IMR-90 (cell line): ENCODE data around the gene RAB43. TPM values are rescaled to one million over a fixed set of nuclear protein-coding genes. Genes with fewer than 3 reads are reported as not detected.

ENCODE experiments used
- ATAC-seq: fragments of 200-7000 bp; cut with Tn5 transposase; 2 replicates; pipeline ENCODE4 v1.9.1; 2020; ENCODE audit warnings: low read depth, mild to moderate bottlenecking, moderate library complexity
- BruUV-seq: library from RNA; stranded (reverse); fragments of 400-500 nt; replicated peaks from 2 replicates; lab custom pipeline; 2021; lab: Mats Ljungman, UMichigan
- CTCF ChIA-PET: fragments of 300-600 bp; formaldehyde crosslinking; extraction: SDS; loops from one replicate; lab custom pipeline; 2021; ENCODE audit warnings: antibody characterized with exemption; lab: Yijun Ruan, JAX
- POLR2A ChIA-PET: fragments of 300-600 bp; sonication (Branson Sonifier 250); formaldehyde crosslinking; loops from one replicate; lab custom pipeline; 2022; ENCODE audit warnings: antibody characterized with exemption; ENCODE audit not compliant: unreplicated experiment; lab: Charles Lee
- DNase-seq: peaks from one replicate; pipeline ENCODE4 v3.0.0; 2013
- H2AFZ ChIP-seq: replicated peaks from 2 replicates; pipeline ENCODE3; 2013; ENCODE audit warnings: low read length, mild to moderate bottlenecking; ENCODE audit not compliant: poor library complexity
- H2AK5ac ChIP-seq: 2 replicates; pipeline ENCODE4 v1.6.1; 2013; ENCODE audit warnings: low read depth, low read length, inconsistent platforms
- H2AK9ac ChIP-seq: replicated peaks from 2 replicates; pipeline ENCODE3; 2013; ENCODE audit warnings: mild to moderate bottlenecking, low read depth, low read length, moderate library complexity; ENCODE audit not compliant: poor library complexity
- H2BK120ac ChIP-seq: 2 replicates; pipeline ENCODE4 v1.6.1; 2013; ENCODE audit warnings: low read depth, low read length, inconsistent platforms
- H2BK15ac ChIP-seq: 3 replicates; pipeline ENCODE4 v1.6.1; 2013; ENCODE audit warnings: low read depth, low read length, inconsistent platforms
- H2BK20ac ChIP-seq: 2 replicates; pipeline ENCODE4 v1.6.1; 2013; ENCODE audit warnings: low read depth, mild to moderate bottlenecking, inconsistent platforms, low read length, moderate library complexity
- H2BK5ac ChIP-seq: 2 replicates; pipeline ENCODE4 v1.6.1; 2013; ENCODE audit warnings: mild to moderate bottlenecking, low read depth, low read length, inconsistent platforms; ENCODE audit not compliant: poor library complexity, severe bottlenecking
- H3K14ac ChIP-seq: replicated peaks from 2 replicates; pipeline ENCODE4 v1.6.1; 2013; ENCODE audit warnings: low read depth, low read length, inconsistent platforms
- H3K18ac ChIP-seq: 2 replicates; pipeline ENCODE4 v1.6.1; 2013; ENCODE audit warnings: low read depth, low read length, control low read depth
- H3K23ac ChIP-seq: 2 replicates; pipeline ENCODE4 v1.6.1; 2013; ENCODE audit warnings: low read depth, low read length, inconsistent platforms
- H3K27ac ChIP-seq: 2 replicates; pipeline ENCODE4 v1.5.1; 2013; ENCODE audit warnings: mild to moderate bottlenecking, control low read depth, low read length; ENCODE audit not compliant: insufficient read depth
- H3K27me3 ChIP-seq: 2 replicates; pipeline ENCODE4 v1.6.1; 2013; ENCODE audit warnings: low read length; ENCODE audit not compliant: control insufficient read depth, insufficient read depth
- H3K36me3 ChIP-seq: 2 replicates; pipeline ENCODE4 v1.6.1; 2013; ENCODE audit warnings: low read length, mixed read lengths; ENCODE audit not compliant: control insufficient read depth, insufficient read depth
- H3K4ac ChIP-seq: 2 replicates; pipeline ENCODE4 v1.6.1; 2013; ENCODE audit warnings: low read depth, low read length, inconsistent platforms
- H3K4me1 ChIP-seq: 2 replicates; pipeline ENCODE4 v1.6.1; 2013; ENCODE audit warnings: low read length, mixed read lengths; ENCODE audit not compliant: control insufficient read depth, insufficient read depth
- H3K4me2 ChIP-seq: 2 replicates; pipeline ENCODE4 v1.6.1; 2013; ENCODE audit warnings: low read depth, mild to moderate bottlenecking, control low read depth, low read length, moderate library complexity
- H3K4me3 ChIP-seq: 2 replicates; pipeline ENCODE4 v1.5.1; 2013; ENCODE audit warnings: low read depth, mild to moderate bottlenecking, control low read depth, low read length, moderate library complexity; ENCODE audit not compliant: insufficient read depth
- H3K56ac ChIP-seq: 2 replicates; pipeline ENCODE4 v1.6.1; 2013; ENCODE audit warnings: low read length, inconsistent platforms; ENCODE audit not compliant: insufficient read depth; ENCODE audit errors: extremely low read depth
- H3K79me1 ChIP-seq, 2 experiments: 2 replicates each; pipeline ENCODE4 v1.6.1; 2013; ENCODE audit warnings: low read length in 2 of 2, inconsistent platforms in 1 of 2, low read depth in 1 of 2
- H3K9ac ChIP-seq: 2 replicates; pipeline ENCODE4 v1.6.1; 2013; ENCODE audit warnings: low read depth, low read length, control low read depth
- H3K9me1 ChIP-seq: 2 replicates; pipeline ENCODE4 v1.6.1; 2013; ENCODE audit warnings: low read length, inconsistent platforms; ENCODE audit not compliant: insufficient read depth
- H3K9me3 ChIP-seq: 2 replicates; pipeline ENCODE4 v1.6.1; 2013; ENCODE audit warnings: low read length; ENCODE audit not compliant: control insufficient read depth, insufficient read depth
- H4K20me1 ChIP-seq: 2 replicates; pipeline ENCODE4 v1.6.1; 2013; ENCODE audit warnings: low read length, inconsistent platforms; ENCODE audit not compliant: insufficient read depth
- H4K5ac ChIP-seq: 2 replicates; pipeline ENCODE4 v1.6.1; 2013; ENCODE audit warnings: mild to moderate bottlenecking, low read depth, low read length, control low read depth
- H4K8ac ChIP-seq, 2 experiments: 2 replicates each; pipeline ENCODE4 v1.6.1; 2013; ENCODE audit warnings: low read depth in 2 of 2, low read length in 2 of 2, control low read depth in 1 of 2, inconsistent platforms in 1 of 2
- H4K91ac ChIP-seq: 2 replicates; pipeline ENCODE4 v1.6.1; 2013; ENCODE audit warnings: low read depth, low read length, inconsistent platforms; ENCODE audit not compliant: insufficient read depth
- BHLHE40 ChIP-seq: fragments of 150-350 bp; IDR thresholded peaks from 2 replicates; pipeline ENCODE4 v1.6.1; 2016; ENCODE audit warnings: mild to moderate bottlenecking, low read depth, low read length
- CHD1 ChIP-seq: IDR thresholded peaks from 2 replicates; pipeline ENCODE4 v1.6.1; 2012; ENCODE audit warnings: low read depth, low read length, improper control_type of control experiment
- CTCF ChIP-seq: conservative IDR thresholded peaks from 2 replicates; pipeline ENCODE4 v1.5.1; 2012; ENCODE audit warnings: mild to moderate bottlenecking, low read depth, low read length, improper control_type of control experiment
- ELK1 ChIP-seq: fragments of 150-350 bp; IDR thresholded peaks from 2 replicates; pipeline ENCODE4 v1.6.1; 2016; ENCODE audit warnings: low read depth, mild to moderate bottlenecking, low read length, moderate library complexity, borderline replicate concordance
- FOS ChIP-seq: fragments of 150-350 bp; IDR thresholded peaks from 2 replicates; pipeline ENCODE4 v1.6.1; 2016; ENCODE audit warnings: low read depth, low read length
- MAFK ChIP-seq: IDR thresholded peaks from 2 replicates; pipeline ENCODE4 v1.6.1; 2012; ENCODE audit warnings: low read depth, low read length, improper control_type of control experiment
- MAZ ChIP-seq: IDR thresholded peaks from 2 replicates; pipeline ENCODE4 v1.6.1; 2012; ENCODE audit warnings: low read depth, mild to moderate bottlenecking, low read length, improper control_type of control experiment, moderate library complexity, borderline replicate concordance
- MXI1 ChIP-seq: IDR thresholded peaks from 2 replicates; pipeline ENCODE4 v1.6.1; 2012; ENCODE audit warnings: low read depth, mild to moderate bottlenecking, low read length, moderate library complexity, borderline replicate concordance
- NFE2L2 ChIP-seq: fragments of 150-350 bp; IDR thresholded peaks from 2 replicates; pipeline ENCODE4 v1.6.1; 2016; ENCODE audit warnings: low read depth, mild to moderate bottlenecking, low read length
- POLR2A ChIP-seq: IDR thresholded peaks from 2 replicates; pipeline ENCODE4 v1.6.1; 2012; ENCODE audit warnings: mild to moderate bottlenecking, low read depth, low read length
- RAD21 ChIP-seq: IDR thresholded peaks from 2 replicates; pipeline ENCODE4 v1.6.1; 2012; ENCODE audit warnings: low read length, improper control_type of control experiment
- RFX5 ChIP-seq: IDR thresholded peaks from 2 replicates; pipeline ENCODE4 v1.8.0; 2012; ENCODE audit warnings: low read depth, mild to moderate bottlenecking, low read length, moderate library complexity
- SMC3 ChIP-seq: fragments of 150-350 bp; IDR thresholded peaks from 2 replicates; pipeline ENCODE4 v1.6.1; 2016; ENCODE audit warnings: low read depth, mild to moderate bottlenecking, antibody characterized with exemption, low read length, moderate library complexity
- USF2 ChIP-seq: fragments of 150-350 bp; IDR thresholded peaks from 2 replicates; pipeline ENCODE4 v1.6.1; 2017; ENCODE audit warnings: mild to moderate bottlenecking, antibody characterized with exemption, low read length, low read depth
- WGBS, 2 experiments: methylation state at CpG; one replicate each; pipeline versions ENCODE4 v1.1.5 to v1.1.7; 2013; ENCODE audit warnings: missing lambda C conversion rate in 2 of 2; ENCODE audit not compliant: insufficient read length in 1 of 2; ENCODE audit errors: extremely low coverage in 2 of 2; 5-methylcytosine and 5-hydroxymethylcytosine counted together
- dilution Hi-C: fragments of 300-500 bp; cut with HindIII; formaldehyde crosslinking; loops from one replicate; pipeline ENCODE4 v1.14.3; 2018; ENCODE audit warnings: low sequenced_read_pairs; ENCODE audit not compliant: unreplicated experiment
- in situ Hi-C: fragments of 300-500 bp; cut with MboI; formaldehyde crosslinking; loops from 3 replicates; pipeline ENCODE4 v1.14.3; 2019; ENCODE audit warnings: low sequenced_read_pairs, inconsistent platforms, mixed read lengths
- intact Hi-C: fragments of 100-400 bp; cut with micrococcal nuclease; formaldehyde crosslinking; loops from 2 replicates; pipeline ENCODE4 v1.10.0; 2022
- polyA plus RNA-seq, 3 experiments: library from polyadenylated mRNA; depleted of rRNA; stranded (reverse); fragments of >200 nt; gene quantifications; 2 replicates each; pipeline ENCODE4 v1.2.3, GENCODE V29; 2012; ENCODE audit warnings: low replicate concordance in 1 of 3
- total RNA-seq: library from RNA; depleted of rRNA; stranded (reverse); fragments of >200 nt; gene quantifications from 2 replicates; pipeline ENCODE4 v1.2.3, GENCODE V29; 2012

Gene RAB43
- total and polyA plus RNA-seq, 2 of the 4 experiments (the other 2 are of a cell fraction) = 9.9 to 14.0 TPM

GRCh38 chr3:129061888-129062834, 59.4 kb downstream of the RAB43 start:
- no peak overlapping the region for H3K4ac ChIP-seq
- no peak overlapping the region for H2BK20ac ChIP-seq
- 81% methylated on average over 17 of the region's 32 CpGs; no CpG with 5 or more reads in 1 of the 2 experiments for WGBS, 2 experiments
- intact Hi-C loops = no loop called here
- no peak overlapping the region for H3K14ac ChIP-seq
- H3K9me1 ChIP-seq = no peaks in the 10 kb centered on the region
- no peak overlapping the region for H2BK15ac ChIP-seq
- peaks cover 2% of the 10 kb centered on the region; the same call in 1 of the 2 replicates for H3K4me1 ChIP-seq
- H2BK120ac ChIP-seq = no peak overlapping the region
- no peak overlapping the region for H4K8ac ChIP-seq
- no peaks in the 10 kb centered on the region for H3K79me1 ChIP-seq
- no peak for ATAC-seq
- BruUV-seq = no TSS peak
- no peak overlapping the region for H3K18ac ChIP-seq
- no peak for DNase-seq
- H3K9ac ChIP-seq = no peak overlapping the region
- H4K20me1 ChIP-seq = no peaks in the 10 kb centered on the region
- in situ Hi-C loops = no loop called here
- H3K36me3 ChIP-seq = no peaks in the 10 kb centered on the region
- H3K56ac ChIP-seq = no peak overlapping the region
- peaks cover 32% of the 10 kb centered on the region for H3K27me3 ChIP-seq
- no peak overlapping the region for H3K4me2 ChIP-seq
- H3K23ac ChIP-seq = no peak overlapping the region
- H3K4me3 ChIP-seq = no peak overlapping the region
- ChIA-PET POLR2A (no interaction called here), CTCF (interaction anchor here (0.6 kb wide), 1 partner anchor 20 kb away, joined by 3 read pairs; no protein-coding TSS in a partner anchor)
- no peak overlapping the region for H2AK9ac ChIP-seq
- H3K9me3 ChIP-seq = no peaks in the 10 kb centered on the region
- H2BK5ac ChIP-seq = no peak overlapping the region
- dilution Hi-C loops = no loop called here
- peak overlapping the region; percentile 56 for H2AFZ ChIP-seq
- H2AK5ac ChIP-seq = no peak overlapping the region
- no peak overlapping the region for H3K27ac ChIP-seq
- no peak overlapping the region for H4K5ac ChIP-seq
- no peak overlapping the region for H4K91ac ChIP-seq
- no peak for TF ChIP-seq ELK1
- TF ChIP-seq MAFK = no peak
- no peak for TF ChIP-seq CHD1
- TF ChIP-seq NFE2L2 = no peak
- TF ChIP-seq FOS = no peak
- no peak for TF ChIP-seq RAD21
- TF ChIP-seq SMC3 = no peak
- TF ChIP-seq MXI1 = no peak
- TF ChIP-seq POLR2A = no peak
- TF ChIP-seq BHLHE40 = no peak
- TF ChIP-seq CTCF = no peak
- no peak for TF ChIP-seq RFX5
- no peak for TF ChIP-seq MAZ
- no peak for TF ChIP-seq USF2
